Mucosa of descending colon (tissue), 3 donors: ENCODE measurements around the gene SLC6A12. TPM values are rescaled to one million over a fixed set of nuclear protein-coding genes. Genes with fewer than 3 reads are reported as not detected.
A peak's percentile ranks its signal among the peaks of the same experiment; 100 is the strongest.
"Not testable (repeated sequence)": the region's sequence is repeated elsewhere in the genome, so short reads cannot be mapped to it uniquely, and the experiment has no call there.

Experiments used
- ATAC-seq: fragments of 200-7000 bp; cut with Tn5 transposase; one replicate; pipeline ENCODE4 v1.9.1; 2020; ENCODE audit warnings: mild to moderate bottlenecking, moderate library complexity
- DNase-seq, 3 donors: peaks; one replicate each; pipeline ENCODE4 v3.0.0-alpha.2; 2020
- H3K36me3 ChIP-seq: fragments of 200-600 bp; one replicate; pipeline ENCODE4 v1.8.0; 2021; ENCODE audit warnings: low read depth, mild to moderate bottlenecking
- H3K4me1 ChIP-seq: fragments of 200-600 bp; one replicate; pipeline ENCODE4 v1.8.0; 2021; ENCODE audit warnings: low read depth, mild to moderate bottlenecking
- H3K4me3 ChIP-seq: fragments of 200-600 bp; one replicate; pipeline ENCODE4 v1.8.0; 2021; ENCODE audit warnings: mild to moderate bottlenecking
- H3K9me3 ChIP-seq: fragments of 200-600 bp; one replicate; pipeline ENCODE4 v1.8.0; 2021; ENCODE audit warnings: mild to moderate bottlenecking
- CTCF ChIP-seq: fragments of 200-600 bp; IDR thresholded peaks from one replicate; pipeline ENCODE4 v1.8.0; 2022; ENCODE audit warnings: antibody characterized with exemption, mild to moderate bottlenecking
- intact Hi-C, 2 donors: fragments of 100-400 bp; cut with DNase I in 1 of 2; cut with micrococcal nuclease in 1 of 2; formaldehyde crosslinking; loops; one replicate each; pipeline versions ENCODE4 v1.11.0 to v1.11.1; 2022; cut with DNase I, micrococcal nuclease
- total RNA-seq, 3 donors: library from RNA; stranded (reverse); fragmentation: NEBNext Ultra II Directional in 2 of 3; extraction: Animal tissue kit (Norgen Biotek cat#: 25700) in 2 of 3; gene quantifications; one replicate each; pipeline versions ENCODE4 v1.2.1 to v1.2.4, GENCODE V29; 2021 to 2023
- donor health status: DM: no; HTN: no; CAD: no; lungs with moderate emphysema.
- donor health status: DM: no; HTN: no; CAD: no.
- donor health status: DM: no; HTN: yes; CAD: no.

SLC6A12 gene
- total RNA-seq, 3 donors from 2014 or later: 1.3 to 5.1 TPM; not detected in 1

GRCh38 chr12:190881-191280, 23.1 kb downstream of the SLC6A12 start:
- intact Hi-C loops: no loop called here
- no peak for TF ChIP-seq CTCF
- no peaks in the 10 kb centered on the region for H3K9me3 ChIP-seq

GRCh38 chr12:189622-189962, 24.4 kb downstream of the SLC6A12 start:
- no peak for ATAC-seq
- H3K4me1 ChIP-seq: peaks cover 3% of the 10 kb centered on the region
- no peak overlapping the region for H3K4me3 ChIP-seq
- H3K9me3 ChIP-seq: no peaks in the 10 kb centered on the region
- H3K36me3 ChIP-seq: no peaks in the 10 kb centered on the region
- peak in 1 of 3 donors; percentile 17 for DNase-seq
- intact Hi-C loops: no loop called here
- TF ChIP-seq CTCF: no peak

More at GRCh38 chr12:190881-191280, 23.1 kb downstream of the SLC6A12 start:
- Histone ChIP-seq H3K4me3 (no peak overlapping the region), H3K4me1 (peaks cover 3% of the 10 kb centered on the region), H3K36me3 (no peaks in the 10 kb centered on the region)
- DNase-seq (peak in 1 of 3 donors; percentile 31), ATAC-seq (no peak)

- H3K4me3 ChIP-seq: no peak overlapping the region
- H3K4me1 ChIP-seq: peaks cover 3% of the 10 kb centered on the region
- DNase-seq: peak; percentile 27 to 64 (median 49)
- intact Hi-C loops: no loop called here
- H3K9me3 ChIP-seq: no peaks in the 10 kb centered on the region
- H3K36me3 ChIP-seq: no peaks in the 10 kb centered on the region
- ATAC-seq: peak; percentile 91
- TF ChIP-seq CTCF: peak; percentile 48
Observed at GRCh38 chr12:188910-189621, 24.9 kb downstream of the SLC6A12 start.

- H3K4me1 ChIP-seq, H3K36me3 ChIP-seq, H3K9me3 ChIP-seq, DNase-seq, intact Hi-C loops, H3K4me3 ChIP-seq: not testable (repeated sequence)
- peak; percentile 23 for ATAC-seq
Observed at GRCh38 chr12:187986-188909, 25.7 kb downstream of the SLC6A12 start.

- Histone ChIP-seq H3K36me3 (no peaks in the 10 kb centered on the region), H3K4me3 (no peak overlapping the region), H3K4me1 (peaks cover 3% of the 10 kb centered on the region), H3K9me3 (no peaks in the 10 kb centered on the region)
- ATAC-seq: no peak
- DNase-seq: peak in 1 of 3 donors; percentile 34
- intact Hi-C loops: no loop called here
- TF ChIP-seq CTCF: no peak
Observed at GRCh38 chr12:186006-186625, 27.8 kb downstream of the SLC6A12 start.
